ACC112 (cell line): ENCODE data around the gene BIN2.
"Not testable (repeated sequence)": the region's sequence is repeated elsewhere in the genome, so short reads cannot be mapped to it uniquely, and the experiment has no call there.

Experiments
- H2AFZ ChIP-seq: fragments of 200-600 bp; sonication (generic); one replicate; pipeline ENCODE4 v1.6.0; 2017; ENCODE audit warnings: antibody characterized with exemption, low read length; ENCODE audit not compliant: unreplicated experiment
- H3K27ac ChIP-seq: fragments of 200-600 bp; sonication (generic); 2 replicates; pipeline ENCODE4 v1.5.1; 2014; ENCODE audit warnings: low read depth, mild to moderate bottlenecking, antibody characterized with exemption, low read length, moderate library complexity
- H3K27me3 ChIP-seq: fragments of 200-600 bp; sonication (generic); 2 replicates; pipeline ENCODE4 v1.6.1; 2014; ENCODE audit warnings: mild to moderate bottlenecking, antibody characterized with exemption, low read length, moderate library complexity, mixed read lengths; ENCODE audit not compliant: insufficient read depth
- H3K36me3 ChIP-seq: fragments of 200-600 bp; sonication (generic); 2 replicates; pipeline ENCODE4 v1.6.1; 2016; ENCODE audit warnings: mild to moderate bottlenecking, antibody characterized with exemption, low read length, moderate library complexity, mixed read lengths; ENCODE audit not compliant: insufficient read depth
- H3K4me1 ChIP-seq: fragments of 200-600 bp; sonication (generic); one replicate; pipeline ENCODE4 v1.6.1; 2016; ENCODE audit warnings: low read length, mixed read lengths; ENCODE audit not compliant: insufficient read depth, unreplicated experiment, control insufficient read depth
- H3K4me3 ChIP-seq: fragments of 200-600 bp; sonication (generic); 2 replicates; pipeline ENCODE4 v1.5.1; 2014; ENCODE audit warnings: mild to moderate bottlenecking, low read depth, low read length
- H3K79me2 ChIP-seq: fragments of 200-600 bp; sonication (generic); one replicate; pipeline ENCODE4 v1.6.0; 2016; ENCODE audit warnings: low read length; ENCODE audit not compliant: control insufficient read depth, unreplicated experiment, insufficient read depth

BIN2 gene

GRCh38 chr12:51345681-51346080, 21.7 kb upstream of the BIN2 start:
- H3K27me3 ChIP-seq, result no peaks in the 10 kb centered on the region
- no peak overlapping the region for H3K4me3 ChIP-seq
- no peaks in the 10 kb centered on the region for H3K79me2 ChIP-seq
- H2AFZ ChIP-seq, result no peak overlapping the region
- H3K4me1 ChIP-seq, result peaks cover 11% of the 10 kb centered on the region
- no peak overlapping the region for H3K27ac ChIP-seq
- no peaks in the 10 kb centered on the region for H3K36me3 ChIP-seq

- Histone ChIP-seq H3K79me2 (no peaks in the 10 kb centered on the region), H3K27ac (no peak overlapping the region), H3K4me3 (no peak overlapping the region), H2AFZ (no peak overlapping the region), H3K4me1 (peaks cover 11% of the 10 kb centered on the region), H3K36me3 (no peaks in the 10 kb centered on the region), H3K27me3 (no peaks in the 10 kb centered on the region)
These were observed 19.2 kb upstream of the BIN2 start for GRCh38 chr12:51343201-51343600.

GRCh38 chr12:51342416-51342815, 18.4 kb upstream of the BIN2 start:
- Histone ChIP-seq H3K27ac (no peak overlapping the region), H3K36me3 (no peaks in the 10 kb centered on the region), H3K4me3 (no peak overlapping the region), H3K27me3 (no peaks in the 10 kb centered on the region), H2AFZ (no peak overlapping the region), H3K79me2 (no peaks in the 10 kb centered on the region), H3K4me1 (peaks cover 11% of the 10 kb centered on the region)

GRCh38 chr12:51341251-51342007, 17.5 kb upstream of the BIN2 start:
- Histone ChIP-seq H3K79me2 (no peaks in the 10 kb centered on the region), H2AFZ (peak overlapping the region; percentile 85), H3K27ac (no peak overlapping the region), H3K4me3 (peak overlapping the region; percentile 62), H3K27me3 (no peaks in the 10 kb centered on the region), H3K4me1 (peaks cover 11% of the 10 kb centered on the region), H3K36me3 (no peaks in the 10 kb centered on the region)

- H3K4me3 ChIP-seq, result no peak overlapping the region
- no peaks in the 10 kb centered on the region for H3K79me2 ChIP-seq
- no peaks in the 10 kb centered on the region for H3K27me3 ChIP-seq
- H3K27ac ChIP-seq, result no peak overlapping the region
- no peaks in the 10 kb centered on the region for H3K4me1 ChIP-seq
- no peak overlapping the region for H2AFZ ChIP-seq
- no peaks in the 10 kb centered on the region for H3K36me3 ChIP-seq
These were observed 15.8 kb upstream of the BIN2 start for GRCh38 chr12:51339750-51340149.

- not testable (repeated sequence) for H3K36me3 ChIP-seq, H3K27ac ChIP-seq, H3K4me3 ChIP-seq, H3K27me3 ChIP-seq, H3K79me2 ChIP-seq, H2AFZ ChIP-seq, H3K4me1 ChIP-seq
These were observed 13.4 kb upstream of the BIN2 start for GRCh38 chr12:51337336-51337735.

GRCh38 chr12:51335931-51336330, 12.0 kb upstream of the BIN2 start:
- H3K4me3 ChIP-seq, result no peak overlapping the region
- H3K36me3 ChIP-seq, result no peaks in the 10 kb centered on the region
- no peaks in the 10 kb centered on the region for H3K4me1 ChIP-seq
- no peak overlapping the region for H3K27ac ChIP-seq
- H3K79me2 ChIP-seq, result no peaks in the 10 kb centered on the region
- no peak overlapping the region for H2AFZ ChIP-seq
- H3K27me3 ChIP-seq, result no peaks in the 10 kb centered on the region

- Histone ChIP-seq H3K4me3 (no peak overlapping the region), H3K4me1 (no peaks in the 10 kb centered on the region)
These were observed 10.8 kb upstream of the BIN2 start for GRCh38 chr12:51334764-51335163.

GRCh38 chr12:51333536-51333935, 9.6 kb upstream of the BIN2 start:
- H3K4me1 ChIP-seq, result no peaks in the 10 kb centered on the region
- no peaks in the 10 kb centered on the region for H3K36me3 ChIP-seq
- H3K27ac ChIP-seq, result no peak overlapping the region
- H3K27me3 ChIP-seq, result no peaks in the 10 kb centered on the region
- H2AFZ ChIP-seq, result no peak overlapping the region
- H3K79me2 ChIP-seq, result no peaks in the 10 kb centered on the region
- H3K4me3 ChIP-seq, result no peak overlapping the region

More at GRCh38 chr12:51334764-51335163, 10.8 kb upstream of the BIN2 start:
- Histone ChIP-seq H3K36me3 (no peaks in the 10 kb centered on the region), H3K27me3 (no peaks in the 10 kb centered on the region), H2AFZ (no peak overlapping the region), H3K27ac (no peak overlapping the region), H3K79me2 (no peaks in the 10 kb centered on the region)

GRCh38 chr12:51330186-51330585, 6.2 kb upstream of the BIN2 start:
- Histone ChIP-seq H3K27me3 (no peaks in the 10 kb centered on the region), H3K4me1 (peaks cover 16% of the 10 kb centered on the region), H3K36me3 (no peaks in the 10 kb centered on the region), H2AFZ (no peak overlapping the region), H3K27ac (no peak overlapping the region), H3K4me3 (no peak overlapping the region), H3K79me2 (no peaks in the 10 kb centered on the region)

- Histone ChIP-seq H3K79me2 (no peaks in the 10 kb centered on the region), H3K27me3 (no peaks in the 10 kb centered on the region), H3K4me1 (peaks cover 16% of the 10 kb centered on the region), H3K27ac (no peak overlapping the region), H3K36me3 (no peaks in the 10 kb centered on the region), H2AFZ (no peak overlapping the region), H3K4me3 (no peak overlapping the region)
These were observed 5.8 kb upstream of the BIN2 start for GRCh38 chr12:51329742-51330141.
